ENCODE results near the gene BOD1L2. TPM values are rescaled to one million over a fixed set of nuclear protein-coding genes. Genes with fewer than 3 reads are reported as not detected.

BOD1L2 gene
- total and polyA plus RNA-seq, 2 donors (not counting 3 experiments of a cell fraction or from before 2014, with no cell fraction given), result not detected

DNA sequence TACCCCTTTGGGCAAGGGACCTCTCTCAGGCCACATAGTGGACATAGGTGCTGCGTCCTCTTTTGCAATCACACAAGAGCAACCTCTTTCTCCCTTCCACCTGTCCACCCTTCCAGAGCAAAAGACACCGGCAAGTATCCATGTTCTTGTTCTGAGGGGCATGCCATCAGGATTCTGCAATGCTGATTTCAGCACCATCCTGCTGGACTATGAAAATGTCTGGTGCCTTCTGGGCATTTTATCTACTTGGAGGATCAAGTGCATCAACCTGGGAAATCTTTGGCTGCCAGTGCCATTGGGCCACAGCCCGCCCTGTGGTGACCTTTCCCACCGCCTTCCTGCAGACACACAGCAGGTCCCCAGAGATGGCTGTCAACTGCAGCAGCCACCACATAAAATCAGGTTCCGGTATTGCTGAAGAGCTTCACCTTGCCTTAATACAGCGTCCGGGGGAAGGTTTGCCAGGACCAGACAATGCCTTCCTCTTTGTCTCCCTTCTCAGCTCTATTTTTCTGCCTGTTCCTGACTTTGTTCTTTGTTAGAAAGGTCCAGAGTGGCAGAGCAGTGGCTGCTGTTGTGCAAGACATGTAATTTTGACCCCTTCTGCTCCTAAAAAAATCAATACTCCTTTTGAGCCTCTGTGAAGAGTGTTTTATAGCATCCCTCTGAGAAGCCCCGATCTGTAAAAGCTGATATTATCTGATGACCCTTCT is 18.5 kb upstream of the BOD1L2 start:
- Histone ChIP-seq H4K20me1 (replicated peaks; ENCODE audit: control insufficient read depth, extremely low read depth, insufficient read depth, low read length) (no peaks in the 10 kb centered on the region), H3K9me3 (replicated peaks; ENCODE audit: control insufficient read depth, insufficient read depth, low read length) (no peaks in the 10 kb centered on the region), H3K27me3 (ENCODE audit: control insufficient read depth in 2 of 2, insufficient read depth in 2 of 2, low read length in 2 of 2) (no peaks in the 10 kb centered on the region), H3K79me2 (ENCODE audit: control insufficient read depth, insufficient read depth, low read length) (no peaks in the 10 kb centered on the region), H3K4me1 (ENCODE audit: control insufficient read depth, extremely low read depth, insufficient read depth, low read length) (no peaks in the 10 kb centered on the region), H2AFZ (ENCODE audit: low read depth, low read length) (no peak overlapping the region), H3K4me2 (ENCODE audit: insufficient read depth, low read length) (no peak overlapping the region), H3K9ac (replicated peaks; ENCODE audit: extremely low read depth, insufficient read depth, low read length) (no peak overlapping the region), H3K27ac (ENCODE audit: insufficient read depth, low read depth, low read length) (no peak overlapping the region), H3K9me1 (replicated peaks; ENCODE audit: control insufficient read depth, extremely low read depth, insufficient read depth, low read length) (no peaks in the 10 kb centered on the region), H3K36me3 (ENCODE audit: control insufficient read depth in 2 of 2, extremely low read depth in 1 of 2, insufficient read depth in 2 of 2, low read length in 2 of 2) (no peaks in the 10 kb centered on the region), H3K4me3 (replicated peaks in 1 of 3; ENCODE audit: insufficient read depth in 1 of 3, low read depth in 1 of 3, low read length in 3 of 3) (no peak overlapping the region)
- BruUV-seq (replicated peaks), result no TSS peak
- dilution Hi-C loops (cut with MboI; ENCODE audit: extremely low pct_ligation_motif_present, low sequenced_read_pairs) (loop anchor here (25.0 kb wide), 1 partner anchor 159 kb away; no protein-coding TSS in a partner anchor), intact Hi-C loops (cut with micrococcal nuclease) (no loop called here)
- no peak for TF ChIP-seq POLR2AphosphoS5 (IDR thresholded peaks at IDR 0.05; ENCODE audit: insufficient read depth, low read depth, low read length)
- no peak for TF ChIP-seq MYC (IDR thresholded peaks at IDR 0.05; ENCODE audit: low read depth, low read length)
- TF ChIP-seq POLR2A (IDR thresholded peaks at IDR 0.05; ENCODE audit: low read depth, low read length), result no peak
- no peak for TF ChIP-seq JUN (IDR thresholded peaks at IDR 0.05; ENCODE audit: borderline replicate concordance, insufficient read depth, insufficient read length, low read depth)
- TF ChIP-seq, protein P1, sequence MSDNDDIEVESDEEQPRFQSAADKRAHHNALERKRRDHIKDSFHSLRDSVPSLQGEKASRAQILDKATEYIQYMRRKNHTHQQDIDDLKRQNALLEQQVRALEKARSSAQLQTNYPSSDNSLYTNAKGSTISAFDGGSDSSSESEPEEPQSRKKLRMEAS (IDR thresholded peaks at IDR 0.05; ENCODE audit: insufficient read depth, insufficient read length), result no peak
- no peak for TF ChIP-seq FOS (IDR thresholded peaks at IDR 0.05; ENCODE audit: borderline replicate concordance, insufficient read depth, low read length)
- TF ChIP-seq GATA2 (IDR thresholded peaks at IDR 0.05; ENCODE audit: insufficient read depth, insufficient read length, low read depth, low read length), result no peak
- TF ChIP-seq, protein P2, sequence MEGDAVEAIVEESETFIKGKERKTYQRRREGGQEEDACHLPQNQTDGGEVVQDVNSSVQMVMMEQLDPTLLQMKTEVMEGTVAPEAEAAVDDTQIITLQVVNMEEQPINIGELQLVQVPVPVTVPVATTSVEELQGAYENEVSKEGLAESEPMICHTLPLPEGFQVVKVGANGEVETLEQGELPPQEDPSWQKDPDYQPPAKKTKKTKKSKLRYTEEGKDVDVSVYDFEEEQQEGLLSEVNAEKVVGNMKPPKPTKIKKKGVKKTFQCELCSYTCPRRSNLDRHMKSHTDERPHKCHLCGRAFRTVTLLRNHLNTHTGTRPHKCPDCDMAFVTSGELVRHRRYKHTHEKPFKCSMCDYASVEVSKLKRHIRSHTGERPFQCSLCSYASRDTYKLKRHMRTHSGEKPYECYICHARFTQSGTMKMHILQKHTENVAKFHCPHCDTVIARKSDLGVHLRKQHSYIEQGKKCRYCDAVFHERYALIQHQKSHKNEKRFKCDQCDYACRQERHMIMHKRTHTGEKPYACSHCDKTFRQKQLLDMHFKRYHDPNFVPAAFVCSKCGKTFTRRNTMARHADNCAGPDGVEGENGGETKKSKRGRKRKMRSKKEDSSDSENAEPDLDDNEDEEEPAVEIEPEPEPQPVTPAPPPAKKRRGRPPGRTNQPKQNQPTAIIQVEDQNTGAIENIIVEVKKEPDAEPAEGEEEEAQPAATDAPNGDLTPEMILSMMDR (IDR thresholded peaks at IDR 0.05; ENCODE audit: extremely low read depth in 1 of 2, insufficient read depth in 1 of 2, low read depth in 1 of 2, low read length in 2 of 2), result no peak
- TF ChIP-seq EZH2 (IDR thresholded peaks at IDR 0.05; ENCODE audit: borderline replicate concordance, low read depth, low read length, severe bottlenecking), result no peak
- DNase-seq (ENCODE audit: low read depth, low spot score) (no peak), FAIRE-seq (no peak)
- ChIA-PET POLR2A (no interaction called here), CTCF (interaction anchor here (1.1 kb wide), 1 partner anchor 20 kb away, joined by 3 read pairs; no protein-coding TSS in a partner anchor)
